Measurements from ENCODE around the gene TTC12. TPM values are rescaled to one million over a fixed set of nuclear protein-coding genes. Genes with fewer than 3 reads are reported as not detected.

Gene TTC12
- total and polyA plus RNA-seq, 2 donors from 2014 or later = 16.7 to 34.4 TPM

DNA sequence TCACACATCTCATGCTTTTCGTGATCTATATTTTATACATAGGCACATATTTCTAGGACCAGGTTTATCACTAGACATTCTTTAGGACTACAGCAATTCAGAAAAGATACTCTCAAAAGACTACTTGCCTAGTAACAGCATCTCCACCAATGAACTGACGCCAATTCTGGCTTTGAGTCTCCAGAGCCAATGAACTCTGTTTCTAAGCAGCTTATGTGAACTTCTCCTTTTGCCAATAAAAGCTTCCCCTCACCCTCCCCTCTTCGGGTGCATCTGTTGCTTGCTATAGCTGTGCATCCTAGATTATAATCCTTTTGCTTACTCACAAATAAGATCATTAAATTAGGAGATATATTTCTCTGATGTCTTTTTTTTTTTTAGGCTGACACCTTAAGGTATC, 61.8 kb downstream of the TTC12 start:
- peak in 1 of 5 donors; percentile 57 for DNase-seq
- Histone ChIP-seq H3K4me3 (ENCODE audit: low read length in 3 of 3) (no peak overlapping the region), H3K27me3 (ENCODE audit: control insufficient read depth, insufficient read depth, low read length) (no peaks in the 10 kb centered on the region), H3K27ac (ENCODE audit: low read depth in 2 of 2, low read length in 2 of 2) (no peak overlapping the region), H3K9ac (ENCODE audit: low read length in 3 of 3) (no peak overlapping the region), H3K36me3 (ENCODE audit: control insufficient read depth in 2 of 3, insufficient read depth in 3 of 3, low read length in 3 of 3) (peaks cover 0 to 8% (median 0%) of the 10 kb centered on the region in 3 donors), H3K4me1 (ENCODE audit: control insufficient read depth in 2 of 3, insufficient read depth in 2 of 3, low read depth in 1 of 3, low read length in 3 of 3) (no peaks in the 10 kb centered on the region), H3K9me3 (ENCODE audit: control insufficient read depth in 2 of 3, insufficient read depth in 1 of 3, low read length in 3 of 3) (no peaks in the 10 kb centered on the region)
- intact Hi-C loops (cut with DNase I) = no loop called here
- TF ChIP-seq, protein P1, sequence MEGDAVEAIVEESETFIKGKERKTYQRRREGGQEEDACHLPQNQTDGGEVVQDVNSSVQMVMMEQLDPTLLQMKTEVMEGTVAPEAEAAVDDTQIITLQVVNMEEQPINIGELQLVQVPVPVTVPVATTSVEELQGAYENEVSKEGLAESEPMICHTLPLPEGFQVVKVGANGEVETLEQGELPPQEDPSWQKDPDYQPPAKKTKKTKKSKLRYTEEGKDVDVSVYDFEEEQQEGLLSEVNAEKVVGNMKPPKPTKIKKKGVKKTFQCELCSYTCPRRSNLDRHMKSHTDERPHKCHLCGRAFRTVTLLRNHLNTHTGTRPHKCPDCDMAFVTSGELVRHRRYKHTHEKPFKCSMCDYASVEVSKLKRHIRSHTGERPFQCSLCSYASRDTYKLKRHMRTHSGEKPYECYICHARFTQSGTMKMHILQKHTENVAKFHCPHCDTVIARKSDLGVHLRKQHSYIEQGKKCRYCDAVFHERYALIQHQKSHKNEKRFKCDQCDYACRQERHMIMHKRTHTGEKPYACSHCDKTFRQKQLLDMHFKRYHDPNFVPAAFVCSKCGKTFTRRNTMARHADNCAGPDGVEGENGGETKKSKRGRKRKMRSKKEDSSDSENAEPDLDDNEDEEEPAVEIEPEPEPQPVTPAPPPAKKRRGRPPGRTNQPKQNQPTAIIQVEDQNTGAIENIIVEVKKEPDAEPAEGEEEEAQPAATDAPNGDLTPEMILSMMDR (IDR thresholded peaks at IDR 0.05; ENCODE audit: borderline replicate concordance, extremely low read depth, insufficient read depth) = no peak
- FAIRE-seq = no peak

DNA sequence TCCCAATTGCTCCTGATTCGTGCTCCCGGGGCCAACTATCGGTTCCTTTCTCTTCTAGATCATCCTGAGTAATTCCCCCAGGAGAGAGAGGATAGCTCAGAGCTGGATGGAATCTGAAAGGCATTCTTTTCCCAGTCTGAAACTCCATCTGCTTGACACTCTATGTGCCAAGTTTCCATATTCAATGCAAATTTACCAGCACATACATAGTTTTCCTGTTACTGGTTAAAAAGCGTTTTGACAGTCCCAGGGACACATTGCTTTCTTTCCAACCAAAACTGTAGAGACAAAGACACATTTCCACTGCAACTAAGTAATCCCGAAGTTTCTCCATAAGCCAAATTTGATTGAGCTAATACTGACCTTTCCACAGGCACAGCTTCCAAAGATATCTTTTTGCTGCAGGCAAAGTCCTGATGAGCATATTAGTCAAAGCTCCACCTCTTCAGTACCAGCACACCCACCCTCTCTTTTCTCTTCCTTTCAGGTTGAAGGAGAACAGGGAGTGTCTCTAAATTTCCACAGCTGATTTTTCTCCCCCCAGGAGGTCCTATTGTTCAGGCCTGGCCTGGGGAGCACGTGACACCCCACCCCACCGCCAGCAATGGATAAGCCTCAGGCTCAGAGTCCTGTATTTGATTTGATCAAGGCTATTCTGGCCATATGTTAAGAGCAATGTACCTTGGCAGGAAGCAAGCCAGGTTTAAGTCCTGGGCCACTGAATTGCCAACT, 63.5 kb downstream of the TTC12 start:
- no peaks in the 10 kb centered on the region for H3K27me3 ChIP-seq (ENCODE audit: control insufficient read depth, insufficient read depth, low read length)
- H3K9ac ChIP-seq (ENCODE audit: low read length in 3 of 3) = no peak overlapping the region
- FAIRE-seq (no peak), DNase-seq (no peak)
- intact Hi-C loops (cut with DNase I) = no loop called here
- TF ChIP-seq, protein P1 (IDR thresholded peaks at IDR 0.05; ENCODE audit: borderline replicate concordance, extremely low read depth, insufficient read depth) = no peak
- no peak overlapping the region for H3K27ac ChIP-seq (ENCODE audit: low read depth in 2 of 2, low read length in 2 of 2)
- H3K9me3 ChIP-seq (ENCODE audit: control insufficient read depth in 2 of 3, insufficient read depth in 1 of 3, low read length in 3 of 3) = no peaks in the 10 kb centered on the region
- peaks cover 0 to 8% (median 0%) of the 10 kb centered on the region in 3 donors for H3K36me3 ChIP-seq (ENCODE audit: control insufficient read depth in 2 of 3, insufficient read depth in 3 of 3, low read length in 3 of 3)
- H3K4me3 ChIP-seq (ENCODE audit: low read length in 3 of 3) = no peak overlapping the region
- H3K4me1 ChIP-seq (ENCODE audit: control insufficient read depth in 2 of 3, insufficient read depth in 2 of 3, low read depth in 1 of 3, low read length in 3 of 3) = no peaks in the 10 kb centered on the region

DNA sequence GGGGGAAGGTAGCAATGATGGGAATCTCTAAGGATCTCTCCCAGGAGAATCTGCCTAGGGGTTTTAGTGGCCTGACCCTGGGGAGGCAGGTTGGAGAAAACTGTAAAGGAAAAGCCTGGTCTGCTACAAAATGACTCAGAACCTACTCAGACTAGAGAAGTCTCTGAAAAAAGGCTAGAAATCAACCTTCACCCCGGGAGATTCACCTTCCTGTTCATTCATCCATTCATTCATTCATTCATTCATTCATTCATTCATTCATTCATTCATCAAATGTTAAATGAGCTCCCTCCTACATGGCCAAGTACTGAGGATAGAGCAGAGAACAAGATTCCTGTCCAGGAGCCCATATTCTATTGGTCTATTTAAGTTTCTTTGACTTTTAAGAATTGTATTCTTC, 64.3 kb downstream of the TTC12 start:
- Histone ChIP-seq H3K4me3 (ENCODE audit: low read length in 3 of 3) (no peak overlapping the region), H3K27me3 (ENCODE audit: control insufficient read depth, insufficient read depth, low read length) (no peaks in the 10 kb centered on the region), H3K9me3 (ENCODE audit: control insufficient read depth in 2 of 3, insufficient read depth in 1 of 3, low read length in 3 of 3) (no peaks in the 10 kb centered on the region), H3K9ac (ENCODE audit: low read length in 3 of 3) (no peak overlapping the region), H3K36me3 (ENCODE audit: control insufficient read depth in 2 of 3, insufficient read depth in 3 of 3, low read length in 3 of 3) (peaks cover 0 to under 1% (median 0%) of the 10 kb centered on the region in 3 donors), H3K4me1 (ENCODE audit: control insufficient read depth in 2 of 3, insufficient read depth in 2 of 3, low read depth in 1 of 3, low read length in 3 of 3) (no peaks in the 10 kb centered on the region), H3K27ac (ENCODE audit: low read depth in 2 of 2, low read length in 2 of 2) (no peak overlapping the region)
- TF ChIP-seq, protein P1 (IDR thresholded peaks at IDR 0.05; ENCODE audit: borderline replicate concordance, extremely low read depth, insufficient read depth) = no peak
- FAIRE-seq (no peak), DNase-seq (no peak)
- intact Hi-C loops (cut with DNase I) = no loop called here

All from kidney (tissue), 14 donors.